Measurements from ENCODE around the gene ADTRP.

- TF ChIP-seq CTCF (IDR thresholded peaks at IDR 0.05) (no peak), POLR2AphosphoS5 (IDR thresholded peaks at IDR 0.05) (no peak), EP300 (IDR thresholded peaks at IDR 0.05) (no peak)
Observed at GRCh38 chr6:11813606-11814005, 35.0 kb upstream of the ADTRP start.
